GM08714 (cell line): ENCODE measurements around the gene PLEKHG5.

Experiments used
- H3K4me3 ChIP-seq: fragments of 200-500 bp; sonication (Bioruptor generic); 2 replicates; pipeline ENCODE4 v1.5.1; 2014; ENCODE audit warnings: mild to moderate bottlenecking, low read length, inconsistent platforms
- ZNF274 ChIP-seq: IDR thresholded peaks from 2 replicates; pipeline ENCODE4 v1.6.1; 2012; ENCODE audit warnings: mild to moderate bottlenecking, low read depth, low read length

PLEKHG5 gene

GRCh38 chr1:6517435-6517851, 26.0 kb upstream of the PLEKHG5 start:
- no peak for TF ChIP-seq ZNF274

DNA sequence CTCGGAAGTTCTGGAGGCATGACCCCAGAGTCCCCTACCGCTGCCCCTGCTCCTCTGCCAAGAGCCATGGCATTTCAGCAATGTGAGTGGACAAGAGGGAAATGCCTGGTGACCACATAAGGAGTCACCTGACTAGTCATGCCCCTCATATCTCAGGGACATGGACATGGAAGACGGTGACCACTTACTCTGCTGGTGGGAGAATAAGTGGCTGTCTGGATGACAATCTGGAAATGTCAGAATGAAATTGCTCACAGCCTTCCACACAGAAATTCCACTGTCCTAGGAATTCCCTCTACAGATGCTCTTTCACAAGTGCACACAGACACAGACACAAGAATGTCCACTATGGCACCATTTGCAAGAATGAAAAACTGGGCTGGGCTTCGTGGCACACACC, 24.3 kb upstream of the PLEKHG5 start:
- no peak for TF ChIP-seq ZNF274
- no peak overlapping the region for H3K4me3 ChIP-seq

More at GRCh38 chr1:6517435-6517851, 26.0 kb upstream of the PLEKHG5 start:
- H3K4me3 ChIP-seq: no peak overlapping the region

GRCh38 chr1:6513320-6513801, 21.9 kb upstream of the PLEKHG5 start:
- TF ChIP-seq ZNF274: no peak
- no peak overlapping the region for H3K4me3 ChIP-seq

GRCh38 chr1:6512908-6513280, 21.4 kb upstream of the PLEKHG5 start:
- TF ChIP-seq ZNF274: no peak
- H3K4me3 ChIP-seq: no peak overlapping the region

DNA sequence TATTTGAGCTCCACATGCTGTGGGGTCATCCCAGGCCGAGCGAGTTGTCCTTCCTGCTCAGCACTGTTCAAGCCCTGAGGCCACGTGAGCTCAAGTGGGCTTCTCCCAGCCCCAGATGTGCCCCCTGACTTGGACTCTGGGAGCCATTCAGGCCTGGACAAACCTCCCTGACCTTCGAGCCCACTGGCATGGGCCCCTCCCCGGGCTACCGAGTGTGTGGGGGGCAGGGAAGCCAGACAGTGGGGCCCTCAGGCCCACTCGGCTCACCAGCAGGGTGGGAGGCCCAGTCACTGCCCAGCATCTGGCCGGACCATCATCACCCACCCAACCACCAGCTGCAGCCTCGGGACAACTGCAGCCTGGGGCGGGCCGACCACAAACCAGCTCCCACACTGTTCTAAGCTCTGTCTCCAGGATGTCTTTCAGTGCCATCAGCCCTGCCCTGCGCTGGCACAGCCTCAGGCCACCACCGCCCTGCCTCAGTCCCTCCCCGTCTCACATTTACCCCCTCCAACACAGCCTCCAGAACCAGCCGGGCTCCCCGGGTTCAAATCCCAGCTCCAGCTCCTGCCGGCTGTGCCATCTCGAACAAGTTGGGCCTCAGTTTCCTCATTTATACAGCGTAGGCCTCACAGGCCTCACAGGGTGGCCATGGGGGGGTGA, 20.9 kb upstream of the PLEKHG5 start:
- H3K4me3 ChIP-seq: no peak overlapping the region
- TF ChIP-seq ZNF274: no peak

DNA sequence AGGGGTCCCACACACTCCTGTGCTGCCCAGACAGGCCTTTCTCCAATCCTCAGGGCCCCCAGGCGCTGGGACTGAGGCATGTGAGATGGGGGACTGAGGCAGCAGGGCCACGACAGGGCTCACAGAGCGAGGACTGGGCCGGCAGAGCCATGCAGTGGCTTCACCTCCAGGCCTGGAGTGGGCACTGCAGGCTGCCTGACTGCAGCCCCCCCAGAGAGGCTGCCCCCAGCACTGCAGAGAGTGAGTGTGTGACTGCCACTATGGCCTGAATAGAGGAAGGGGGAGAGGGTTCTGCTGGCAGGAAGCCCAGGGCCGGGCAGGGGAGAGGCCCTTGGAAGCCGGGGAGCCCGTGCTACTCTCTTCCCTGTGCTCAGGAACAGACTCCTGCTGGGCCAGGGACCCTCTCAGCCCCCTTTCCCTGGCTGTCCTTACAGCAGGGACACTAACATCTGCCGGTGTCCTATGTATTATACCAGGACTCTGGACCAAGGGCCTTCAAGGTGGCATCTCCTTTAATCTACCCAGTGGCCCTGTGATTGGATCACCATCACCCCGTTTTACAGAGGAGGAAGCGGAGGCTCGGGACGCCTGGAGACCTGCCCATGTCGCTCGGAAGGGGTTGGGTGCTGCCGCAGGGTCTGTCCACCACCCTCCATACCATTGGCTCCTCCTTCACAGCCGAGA, 20.2 kb upstream of the PLEKHG5 start:
- TF ChIP-seq ZNF274: no peak

GRCh38 chr1:6511056-6511455, 19.6 kb upstream of the PLEKHG5 start:
- no peak for TF ChIP-seq ZNF274
- no peak overlapping the region for H3K4me3 ChIP-seq

More for the DNA sequence above, 20.2 kb upstream of the PLEKHG5 start:
- H3K4me3 ChIP-seq: no peak overlapping the region

DNA sequence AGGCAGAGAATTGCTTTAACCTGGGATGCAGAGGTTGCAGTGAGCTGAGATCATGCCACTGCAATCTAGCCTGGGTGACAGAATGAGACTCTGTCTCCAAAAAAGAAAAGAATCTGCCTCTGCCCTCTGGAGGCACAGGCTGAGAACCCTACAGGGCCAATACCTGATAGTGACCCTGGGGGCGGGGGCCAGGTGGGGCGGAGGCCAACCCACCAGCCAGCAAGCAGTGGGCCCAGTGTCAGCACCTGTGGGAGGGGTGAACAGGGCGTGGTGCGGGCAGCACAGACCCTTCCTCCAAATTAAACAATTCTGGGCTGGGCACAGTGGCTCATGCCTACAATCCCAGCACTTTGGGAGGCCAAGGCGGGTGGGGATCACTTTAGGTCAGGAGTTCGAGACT, 19.0 kb upstream of the PLEKHG5 start:
- TF ChIP-seq ZNF274: no peak
- H3K4me3 ChIP-seq: no peak overlapping the region

GRCh38 chr1:6509919-6510291, 18.4 kb upstream of the PLEKHG5 start:
- TF ChIP-seq ZNF274: no peak

GRCh38 chr1:6509220-6509918, 17.9 kb upstream of the PLEKHG5 start:
- no peak for TF ChIP-seq ZNF274
- no peak overlapping the region for H3K4me3 ChIP-seq

More at GRCh38 chr1:6509919-6510291, 18.4 kb upstream of the PLEKHG5 start:
- no peak overlapping the region for H3K4me3 ChIP-seq

- no peak for TF ChIP-seq ZNF274
Measured at GRCh38 chr1:6508816-6509189, 17.3 kb upstream of the PLEKHG5 start.

GRCh38 chr1:6508154-6508815, 16.8 kb upstream of the PLEKHG5 start:
- TF ChIP-seq ZNF274: no peak

More at GRCh38 chr1:6508816-6509189, 17.3 kb upstream of the PLEKHG5 start:
- no peak overlapping the region for H3K4me3 ChIP-seq

GRCh38 chr1:6507461-6507911, 16.0 kb upstream of the PLEKHG5 start:
- no peak for TF ChIP-seq ZNF274

More at GRCh38 chr1:6508154-6508815, 16.8 kb upstream of the PLEKHG5 start:
- no peak overlapping the region for H3K4me3 ChIP-seq

DNA sequence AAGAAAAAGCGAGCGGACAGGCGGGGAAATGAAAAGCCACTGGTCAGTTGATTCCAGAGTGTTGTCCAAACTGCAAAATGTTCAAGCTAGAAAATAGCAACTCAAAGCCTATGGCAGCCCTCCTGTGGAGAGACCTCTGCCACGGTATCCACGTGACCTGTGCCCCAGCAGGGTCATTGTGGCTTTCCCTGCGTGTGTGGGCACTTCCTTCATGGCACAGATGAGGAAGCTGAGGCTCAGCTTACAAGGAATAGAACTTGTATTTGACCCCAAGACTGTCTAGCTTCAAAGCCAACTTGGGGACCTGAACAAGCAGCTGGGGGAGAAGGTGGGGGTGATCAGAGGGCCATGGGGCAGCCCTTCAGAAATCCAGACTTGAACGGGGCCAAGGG, 15.6 kb upstream of the PLEKHG5 start:
- H3K4me3 ChIP-seq: no peak overlapping the region
- no peak for TF ChIP-seq ZNF274

More at GRCh38 chr1:6507461-6507911, 16.0 kb upstream of the PLEKHG5 start:
- H3K4me3 ChIP-seq: no peak overlapping the region
